Stimulated activated CD4-positive, alpha-beta T cell treated with anti-CD3 and anti-CD28 coated beads, TNF-alpha, amount 100 ng/mL, for 48 hours (primary cell): ENCODE measurements around the gene GKN1.

Experiments
- DNase-seq, 3 donors: peaks; one replicate each; pipeline ENCODE4 v3.0.0-alpha.2; 2020; ENCODE audit warnings: low read depth in 3 of 3

GKN1 gene

GRCh38 chr2:69007169-69007568 is 32.7 kb downstream of the GKN1 start:
- no peak for DNase-seq

DNA sequence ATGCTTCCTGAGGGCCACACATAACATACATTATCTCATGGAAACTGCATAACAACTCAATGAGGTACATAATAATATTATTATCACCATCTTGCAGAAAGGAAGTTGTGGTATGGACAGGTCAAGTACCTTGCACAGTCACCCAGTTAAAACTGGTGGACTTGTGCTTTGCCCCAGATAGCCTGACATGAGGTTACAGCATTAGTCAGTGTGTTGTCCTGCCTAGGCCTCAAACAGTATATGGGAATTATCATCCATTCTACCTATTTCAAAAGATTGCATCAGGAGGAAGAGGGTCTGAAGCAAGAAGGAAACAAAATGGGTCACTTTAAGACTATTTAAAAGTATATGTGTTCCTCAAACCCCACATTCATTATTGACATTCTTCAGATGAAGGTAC is 33.2 kb downstream of the GKN1 start:
- DNase-seq, result no peak

DNA sequence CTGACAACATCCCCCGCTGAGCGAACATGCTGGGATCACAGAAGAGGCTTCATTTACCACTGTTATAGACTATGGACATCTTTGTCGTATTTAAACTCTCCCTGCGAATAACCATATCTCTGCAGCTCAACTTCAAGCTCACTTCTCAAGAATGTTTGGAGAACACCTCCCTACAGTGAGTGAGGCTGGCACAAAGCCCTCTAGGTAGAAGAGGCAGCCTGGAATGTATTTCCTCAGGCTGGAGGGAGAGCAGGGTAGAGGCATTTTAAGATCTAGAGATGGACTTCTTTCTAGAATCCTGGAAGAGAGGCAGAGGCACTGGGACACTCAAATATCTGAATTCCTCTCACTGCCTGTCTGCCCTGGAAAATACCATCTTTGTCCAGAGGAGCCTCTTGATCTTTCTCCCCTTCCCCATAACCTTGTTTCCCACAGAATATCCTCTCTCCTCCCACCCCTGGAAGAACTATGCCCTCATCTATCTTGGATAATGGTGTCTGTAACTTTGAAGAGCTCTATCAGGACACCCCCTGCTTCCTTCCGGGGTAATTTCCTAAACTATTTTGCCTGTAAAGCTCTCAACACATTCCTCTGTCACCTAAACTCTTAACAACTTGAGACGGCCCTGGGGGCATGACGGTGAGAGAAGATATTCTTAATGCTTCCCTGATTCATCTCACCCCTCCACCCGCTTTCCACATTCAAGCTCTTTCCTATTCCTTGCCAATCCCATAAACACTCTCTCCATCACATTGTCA is 36.2 kb downstream of the GKN1 start:
- no peak for DNase-seq

GRCh38 chr2:69011611-69012157 is 37.2 kb downstream of the GKN1 start:
- no peak for DNase-seq

- DNase-seq, result no peak
Measured at GRCh38 chr2:69012310-69013141, 38.1 kb downstream of the GKN1 start.

DNA sequence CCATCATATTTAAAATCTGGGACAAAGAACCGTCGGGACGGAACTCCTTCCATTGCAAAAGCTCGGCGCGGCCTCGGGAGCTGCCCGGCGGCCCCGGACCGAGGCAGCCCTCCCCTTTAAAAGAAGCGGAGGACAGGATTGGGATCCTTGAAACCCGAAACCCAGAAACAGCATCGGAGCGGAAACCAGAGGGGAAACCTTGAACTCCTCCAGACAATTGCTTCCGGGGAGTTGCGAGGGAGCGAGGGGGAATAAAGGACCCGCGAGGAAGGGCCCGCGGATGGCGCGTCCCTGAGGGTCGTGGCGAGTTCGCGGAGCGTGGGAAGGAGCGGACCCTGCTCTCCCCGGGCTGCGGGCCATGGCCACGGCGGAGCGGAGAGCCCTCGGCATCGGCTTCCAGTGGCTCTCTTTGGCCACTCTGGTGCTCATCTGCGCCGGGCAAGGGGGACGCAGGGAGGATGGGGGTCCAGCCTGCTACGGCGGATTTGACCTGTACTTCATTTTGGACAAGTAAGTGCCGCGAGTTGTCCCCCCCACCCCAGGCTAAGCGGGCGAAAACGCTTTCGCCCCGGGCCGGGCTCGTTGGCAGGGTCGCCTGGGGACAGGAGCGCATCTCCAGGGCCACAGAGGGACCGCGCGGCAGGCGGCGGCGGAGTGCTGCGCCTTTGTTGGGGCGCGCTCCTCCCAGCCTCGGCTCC is 38.9 kb downstream of the GKN1 start, which contains the start of gene ANTXR1:
TSS of gene ANTXR1 (plus strand) at position 38 of the 698 bp plus-strand sequence. CDS start at position 359, 321 bp downstream.
- no peak for DNase-seq

- no peak for DNase-seq
Measured at GRCh38 chr2:69013840-69014821, 39.7 kb downstream of the GKN1 start.

DNA sequence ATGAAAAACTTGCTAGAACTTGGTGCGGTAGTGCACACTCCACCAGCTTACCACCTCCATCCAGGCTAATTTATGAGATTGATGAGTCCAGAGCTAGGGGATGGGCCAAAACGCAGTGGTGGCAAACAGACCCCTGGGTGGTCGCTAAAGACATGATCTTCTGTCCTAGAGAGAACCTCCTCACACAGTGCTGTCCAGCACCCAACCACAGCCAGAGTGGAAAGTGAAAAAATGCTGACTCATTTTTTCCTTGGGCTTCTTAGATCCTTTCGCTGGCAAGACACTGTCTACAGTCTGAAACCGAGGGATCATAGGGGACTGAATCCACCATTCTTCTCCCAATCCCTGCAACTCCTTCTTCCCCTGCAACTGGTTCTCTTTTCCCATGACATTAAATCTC is 42.6 kb downstream of the GKN1 start:
- DNase-seq, result no peak

DNA sequence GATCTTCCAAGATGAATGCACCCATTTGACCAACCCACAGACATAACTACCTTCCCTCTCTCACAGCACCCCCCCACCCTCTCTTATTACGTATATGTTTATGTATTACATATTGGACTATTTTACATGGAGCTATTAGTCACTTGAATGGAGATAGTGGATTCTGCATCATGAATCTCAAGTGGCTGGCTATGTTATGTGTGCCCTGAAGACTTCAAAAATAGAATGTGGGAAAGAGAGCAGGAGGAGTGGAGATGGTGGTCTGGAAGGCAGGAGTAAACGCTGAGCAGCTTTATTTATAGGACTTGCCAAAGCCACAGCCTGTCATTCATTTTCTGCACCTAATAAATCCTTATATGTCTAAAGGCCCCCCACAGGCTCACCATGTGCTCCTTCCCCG is 43.4 kb downstream of the GKN1 start:
- no peak for DNase-seq

DNA sequence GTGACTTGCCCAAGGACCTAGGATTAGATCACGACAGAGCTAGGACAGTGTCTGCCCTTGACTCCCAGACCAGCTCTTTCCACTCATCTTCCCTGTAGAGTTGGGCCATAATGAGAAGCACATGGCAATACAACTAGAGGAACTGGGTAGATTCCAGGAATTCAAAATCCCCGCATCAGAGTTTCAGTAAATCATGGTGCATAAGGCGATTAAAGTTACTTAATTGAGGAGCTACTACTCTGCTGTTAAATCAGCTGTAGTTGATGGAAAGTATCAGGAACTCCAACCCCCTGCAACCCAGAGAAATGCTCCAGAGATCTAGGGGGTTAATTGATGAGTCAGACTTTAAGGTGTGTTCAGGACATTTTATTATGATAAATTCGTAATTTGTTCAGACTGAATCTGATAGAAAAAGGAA is 44.3 kb downstream of the GKN1 start:
- no peak for DNase-seq

GRCh38 chr2:69020496-69021426 is 46.3 kb downstream of the GKN1 start:
- no peak for DNase-seq

DNA sequence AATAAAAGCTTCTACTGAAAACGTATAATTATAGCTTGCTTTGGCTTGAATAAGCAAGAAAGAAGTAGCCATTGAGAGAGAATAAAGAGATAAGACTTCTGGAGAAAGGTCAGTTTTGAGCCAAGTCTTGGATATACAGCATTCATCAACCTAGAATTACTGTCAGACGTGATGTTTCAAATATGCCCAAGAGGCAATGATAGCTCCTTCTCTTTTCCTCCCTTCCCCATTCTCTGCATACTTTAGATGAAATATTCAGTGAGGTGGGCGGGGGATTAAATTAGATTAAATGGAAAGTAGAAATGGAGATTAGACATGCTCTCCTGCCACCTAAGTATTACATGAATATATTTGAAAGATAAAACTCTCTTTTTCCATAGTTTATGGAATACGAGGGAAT is 47.3 kb downstream of the GKN1 start:
- DNase-seq, result no peak

DNA sequence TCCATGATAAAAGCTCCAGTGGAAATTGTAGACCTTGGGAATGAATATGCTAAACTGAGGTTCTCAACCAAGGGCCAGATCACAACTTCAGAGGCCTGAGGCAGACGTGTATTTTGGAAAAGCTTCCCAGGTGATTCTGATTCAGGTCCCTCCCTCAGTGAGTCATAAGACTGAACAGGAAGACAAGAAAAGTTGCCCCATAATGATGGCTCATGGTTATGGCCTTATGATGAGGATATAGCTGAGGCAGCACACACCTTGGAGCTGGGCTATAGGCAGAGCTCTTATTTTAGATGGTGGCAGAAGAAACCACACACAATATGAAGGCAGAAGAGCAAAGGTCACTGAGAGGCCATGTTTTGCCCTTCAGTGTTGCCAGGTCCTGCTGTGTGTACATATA is 48.1 kb downstream of the GKN1 start:
- no peak for DNase-seq

DNA sequence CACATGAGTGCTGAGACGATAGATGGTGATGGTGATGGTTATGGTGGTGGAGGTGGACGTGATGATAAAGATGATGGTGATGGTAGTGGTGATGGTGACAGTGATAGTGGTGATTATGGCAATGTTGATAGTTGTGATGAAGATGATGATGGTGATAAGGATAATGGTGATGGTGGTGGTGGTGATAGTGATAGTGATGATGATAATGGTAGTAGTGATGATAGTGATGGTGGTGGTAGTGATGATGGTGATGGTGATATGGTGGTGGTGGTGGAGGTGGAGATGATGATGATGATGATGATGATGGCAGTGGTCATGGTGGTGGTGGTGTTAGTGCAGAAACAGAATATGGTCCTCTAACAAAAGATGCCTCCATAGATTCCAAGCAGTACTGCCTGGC is 48.8 kb downstream of the GKN1 start:
- DNase-seq, result no peak

- DNase-seq, result no peak
Measured at GRCh38 chr2:69026026-69026425, 51.6 kb downstream of the GKN1 start.

- no peak for DNase-seq
Measured at GRCh38 chr2:69026691-69027459, 52.4 kb downstream of the GKN1 start.
